Adipocyte (in vitro differentiated cells): ENCODE data around the gene POLR2E.

ENCODE experiments used
- DNase-seq: peaks from one replicate; pipeline ENCODE4 v3.0.0-alpha.2; 2015; ENCODE audit warnings: low read depth
- H3K27me3 ChIP-seq: replicated peaks from 2 replicates; pipeline ENCODE4 v1.7.0; 2013; ENCODE audit warnings: mild to moderate bottlenecking, low read length, moderate library complexity; ENCODE audit not compliant: control insufficient read depth, insufficient read depth
- H3K36me3 ChIP-seq: 2 replicates; pipeline ENCODE4 v1.7.0; 2013; ENCODE audit warnings: low read length, mild to moderate bottlenecking, moderate library complexity; ENCODE audit not compliant: control insufficient read depth, insufficient read depth, severe bottlenecking
- H3K4me1 ChIP-seq: 2 replicates; pipeline ENCODE4 v1.7.0; 2013; ENCODE audit warnings: mild to moderate bottlenecking, low read length, moderate library complexity; ENCODE audit not compliant: control insufficient read depth, insufficient read depth
- H3K4me3 ChIP-seq: 2 replicates; pipeline ENCODE4 v1.7.0; 2013; ENCODE audit warnings: mild to moderate bottlenecking, low read length, moderate library complexity
- H3K9ac ChIP-seq: 2 replicates; pipeline ENCODE4 v1.7.0; 2013; ENCODE audit warnings: mild to moderate bottlenecking, low read length, moderate library complexity
- H3K9me3 ChIP-seq: 2 replicates; pipeline ENCODE4 v1.7.0; 2013; ENCODE audit warnings: mild to moderate bottlenecking, low read length, moderate library complexity; ENCODE audit not compliant: control insufficient read depth

The POLR2E gene

GRCh38 chr19:1050989-1051788 lies 44.0 kb downstream of the POLR2E start:
- no peak overlapping the region for H3K9ac ChIP-seq
- H3K4me1 ChIP-seq: no peaks in the 10 kb centered on the region
- no peak overlapping the region for H3K4me3 ChIP-seq
- no peaks in the 10 kb centered on the region for H3K27me3 ChIP-seq
- peaks cover 5% of the 10 kb centered on the region for H3K36me3 ChIP-seq
- peaks cover 5% of the 10 kb centered on the region for H3K9me3 ChIP-seq
- DNase-seq: no peak

- Histone ChIP-seq H3K27me3 (no peaks in the 10 kb centered on the region), H3K36me3 (peaks cover 5% of the 10 kb centered on the region), H3K4me3 (no peak overlapping the region), H3K9me3 (no peaks in the 10 kb centered on the region), H3K9ac (no peak overlapping the region), H3K4me1 (no peaks in the 10 kb centered on the region)
- DNase-seq: no peak
Observed at GRCh38 chr19:1049800-1050199, 45.4 kb downstream of the POLR2E start.

- no peak overlapping the region for H3K9ac ChIP-seq
- DNase-seq: no peak
Observed at GRCh38 chr19:1049106-1049505, 46.1 kb downstream of the POLR2E start.

GRCh38 chr19:1047696-1048147 lies 47.5 kb downstream of the POLR2E start:
- no peak for DNase-seq
- H3K9me3 ChIP-seq: no peaks in the 10 kb centered on the region
- no peaks in the 10 kb centered on the region for H3K36me3 ChIP-seq
- no peak overlapping the region for H3K9ac ChIP-seq
- H3K27me3 ChIP-seq: no peaks in the 10 kb centered on the region
- H3K4me3 ChIP-seq: no peak overlapping the region
- peaks cover 4% of the 10 kb centered on the region for H3K4me1 ChIP-seq

More at GRCh38 chr19:1049106-1049505, 46.1 kb downstream of the POLR2E start:
- H3K4me3 ChIP-seq: no peak overlapping the region
- H3K4me1 ChIP-seq: no peaks in the 10 kb centered on the region
- H3K9me3 ChIP-seq: no peaks in the 10 kb centered on the region
- no peaks in the 10 kb centered on the region for H3K36me3 ChIP-seq
- H3K27me3 ChIP-seq: no peaks in the 10 kb centered on the region

- H3K4me3 ChIP-seq: no peak overlapping the region
- no peak overlapping the region for H3K9ac ChIP-seq
- H3K4me1 ChIP-seq: peaks cover 9% of the 10 kb centered on the region
- no peaks in the 10 kb centered on the region for H3K9me3 ChIP-seq
- H3K27me3 ChIP-seq: no peaks in the 10 kb centered on the region
- H3K36me3 ChIP-seq: no peaks in the 10 kb centered on the region
- DNase-seq: no peak
Observed at GRCh38 chr19:1046836-1047695, 48.1 kb downstream of the POLR2E start.

- Histone ChIP-seq H3K36me3 (no peaks in the 10 kb centered on the region), H3K9ac (no peak overlapping the region), H3K27me3 (no peaks in the 10 kb centered on the region), H3K4me3 (no peak overlapping the region), H3K9me3 (no peaks in the 10 kb centered on the region), H3K4me1 (peaks cover 18% of the 10 kb centered on the region)
- no peak for DNase-seq
Observed at GRCh38 chr19:1046117-1046626, 49.0 kb downstream of the POLR2E start.

- H3K36me3 ChIP-seq: no peaks in the 10 kb centered on the region
- no peak overlapping the region for H3K9ac ChIP-seq
- peaks cover 28% of the 10 kb centered on the region for H3K4me1 ChIP-seq
- no peaks in the 10 kb centered on the region for H3K9me3 ChIP-seq
- H3K27me3 ChIP-seq: no peaks in the 10 kb centered on the region
- DNase-seq: no peak
- H3K4me3 ChIP-seq: no peak overlapping the region
Observed at GRCh38 chr19:1045247-1045603, 50.0 kb downstream of the POLR2E start.

- peaks cover 35% of the 10 kb centered on the region for H3K4me1 ChIP-seq
- H3K27me3 ChIP-seq: no peaks in the 10 kb centered on the region
- H3K36me3 ChIP-seq: peaks cover 7% of the 10 kb centered on the region
- DNase-seq: no peak
- no peak overlapping the region for H3K4me3 ChIP-seq
- no peak overlapping the region for H3K9ac ChIP-seq
- H3K9me3 ChIP-seq: no peaks in the 10 kb centered on the region
Observed at GRCh38 chr19:1042689-1043511, 52.3 kb downstream of the POLR2E start.

- Histone ChIP-seq H3K4me3 (peak overlapping the region; percentile 85), H3K9ac (peak overlapping the region; percentile 77), H3K36me3 (peaks cover 14% of the 10 kb centered on the region), H3K9me3 (no peaks in the 10 kb centered on the region), H3K4me1 (peaks cover 35% of the 10 kb centered on the region), H3K27me3 (no peaks in the 10 kb centered on the region)
- no peak for DNase-seq
Observed at GRCh38 chr19:1041835-1042685, 53.1 kb downstream of the POLR2E start.

- peak overlapping the region; percentile 85 for H3K4me3 ChIP-seq
- no peaks in the 10 kb centered on the region for H3K9me3 ChIP-seq
- no peak for DNase-seq
- H3K4me1 ChIP-seq: peaks cover 35% of the 10 kb centered on the region
- peak overlapping the region; percentile 77 for H3K9ac ChIP-seq
- no peaks in the 10 kb centered on the region for H3K27me3 ChIP-seq
- peaks cover 18% of the 10 kb centered on the region for H3K36me3 ChIP-seq
Observed at GRCh38 chr19:1041272-1041834, 53.8 kb downstream of the POLR2E start.
